HG02970 (cell line): Measurements from ENCODE around the gene UBAC2.

Experiments
- ATAC-seq: cut with Tn5 transposase; IDR thresholded peaks from one replicate; pipeline ENCODE4 v1.9.1; 2021; ENCODE audit warnings: mild to moderate bottlenecking, moderate library complexity, moderate number of reproducible peaks; ENCODE audit not compliant: unreplicated experiment, low FRiP score

The UBAC2 gene

DNA sequence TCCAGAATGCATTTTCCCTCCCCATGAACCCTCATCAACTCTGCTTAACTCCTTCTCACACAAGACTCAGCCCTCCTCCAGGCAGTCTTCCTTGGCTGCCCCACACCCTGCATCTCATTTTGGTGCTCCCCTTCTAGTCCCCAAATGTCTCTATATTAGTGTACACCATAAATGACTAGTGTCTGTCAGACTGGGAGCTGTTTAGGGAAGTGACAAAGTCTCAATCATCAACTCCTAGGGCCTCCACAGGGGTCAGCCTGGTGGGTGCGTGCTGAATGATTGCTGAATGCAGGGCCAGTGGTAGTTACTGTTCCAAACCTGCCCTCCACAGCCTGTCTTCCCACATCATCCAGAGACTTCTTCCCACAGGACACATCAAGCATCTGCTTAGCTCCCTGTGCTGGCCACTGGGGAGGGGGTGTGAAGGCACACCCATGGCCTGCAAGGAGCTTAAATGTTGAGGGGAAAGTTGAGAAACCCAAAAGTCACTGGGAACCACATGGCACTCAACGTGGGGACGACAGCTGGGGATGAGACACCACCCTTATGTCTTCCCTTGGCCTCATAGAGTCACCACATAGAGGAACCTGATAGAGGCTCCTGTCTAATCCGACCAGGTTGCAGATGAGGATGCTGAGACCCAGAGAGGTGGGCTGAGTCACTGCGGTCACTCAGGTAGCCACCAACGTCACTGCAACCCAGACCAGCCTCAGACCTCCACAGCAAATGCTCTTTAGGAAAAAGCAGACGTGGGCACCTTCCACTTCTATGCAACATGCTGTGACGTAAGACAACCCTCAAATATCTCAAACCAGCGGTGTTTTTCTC is 221.3 kb downstream of the UBAC2 start:
- no peak for ATAC-seq

- no peak for ATAC-seq
Observed at GRCh38 chr13:99422586-99423220, 222.0 kb downstream of the UBAC2 start.

DNA sequence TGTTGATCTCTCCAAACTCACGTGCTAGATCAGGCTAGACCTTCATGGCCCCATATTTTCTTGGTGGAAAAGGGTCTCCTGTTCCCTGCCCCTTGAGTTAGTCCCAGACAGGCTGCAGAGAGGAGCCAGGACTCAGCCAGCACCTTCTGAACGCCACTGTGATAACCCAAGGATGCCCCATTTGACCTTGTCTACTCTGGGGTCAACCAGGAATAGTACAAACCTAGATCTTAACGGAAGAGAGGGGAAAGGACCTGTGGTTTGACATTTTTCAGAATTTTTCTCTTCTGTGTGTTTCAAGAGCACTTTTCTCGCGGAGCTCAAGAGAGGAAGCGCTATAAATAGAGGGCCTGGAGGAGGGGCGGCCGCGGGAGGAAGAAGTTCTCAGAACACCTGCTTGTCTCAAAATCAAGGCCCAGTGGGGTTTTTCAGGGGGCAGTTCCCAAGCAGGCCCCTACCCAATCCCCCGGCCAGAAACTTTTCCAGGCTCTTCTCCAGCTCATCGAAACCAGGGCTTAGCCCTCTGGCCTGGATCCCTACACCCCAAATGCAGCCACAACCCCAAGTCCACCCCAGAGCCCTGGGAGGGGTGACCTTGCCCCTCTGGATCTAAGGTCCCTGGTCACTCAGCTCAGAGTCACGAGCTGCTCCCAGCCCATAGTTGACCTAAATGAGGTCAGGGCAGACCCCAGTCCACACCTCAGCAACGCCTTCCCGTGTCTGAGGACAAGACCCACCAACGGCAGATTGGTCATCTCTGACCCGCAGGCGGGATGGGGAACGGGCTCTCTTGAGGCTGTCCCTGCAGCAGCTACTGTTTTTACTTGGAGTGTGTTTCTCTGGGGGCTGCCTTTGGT is 225.1 kb downstream of the UBAC2 start:
- ATAC-seq: peak; percentile 57

GRCh38 chr13:99426426-99426825 is 225.8 kb downstream of the UBAC2 start:
- ATAC-seq: no peak

DNA sequence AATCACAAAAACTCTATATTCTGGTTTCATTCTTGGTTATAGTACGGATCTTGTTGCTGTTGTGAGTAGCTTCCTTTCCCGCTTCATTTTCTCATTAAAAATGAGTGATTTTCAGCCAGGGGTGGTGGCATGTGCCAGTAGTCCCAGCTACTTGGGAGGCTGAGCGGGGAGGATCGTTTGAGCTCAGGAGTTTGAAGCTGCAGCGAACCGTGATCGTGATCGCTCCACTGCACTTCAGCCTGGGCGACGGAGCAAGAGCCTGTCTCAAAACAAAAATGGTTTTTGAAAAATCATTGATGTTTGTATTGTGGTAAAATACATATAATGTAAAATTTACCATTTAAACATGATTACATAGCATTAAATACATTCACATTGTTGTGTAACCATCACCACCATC is 229.0 kb downstream of the UBAC2 start:
- no peak for ATAC-seq

GRCh38 chr13:99431927-99432608 is 231.4 kb downstream of the UBAC2 start:
- peak; percentile 12 for ATAC-seq

- peak; percentile 53 for ATAC-seq
Observed at GRCh38 chr13:99432609-99433542, 232.2 kb downstream of the UBAC2 start.

GRCh38 chr13:99433543-99434075 is 233.0 kb downstream of the UBAC2 start:
- ATAC-seq: no peak

GRCh38 chr13:99434258-99434788 is 233.7 kb downstream of the UBAC2 start:
- no peak for ATAC-seq

- no peak for ATAC-seq
Observed at GRCh38 chr13:99435116-99435515, 234.5 kb downstream of the UBAC2 start.

GRCh38 chr13:99435998-99436397 is 235.3 kb downstream of the UBAC2 start:
- ATAC-seq: no peak
